Measurements from ENCODE around the gene SMARCD3. TPM values are rescaled to one million over a fixed set of nuclear protein-coding genes. Genes with fewer than 3 reads are reported as not detected.

The SMARCD3 gene
- total and polyA plus RNA-seq, 9 of the 15 experiments (the other 6 are each of a cell fraction or from before 2014, with no cell fraction given): 0.43 to 3.6 (median 2.6) TPM

DNA sequence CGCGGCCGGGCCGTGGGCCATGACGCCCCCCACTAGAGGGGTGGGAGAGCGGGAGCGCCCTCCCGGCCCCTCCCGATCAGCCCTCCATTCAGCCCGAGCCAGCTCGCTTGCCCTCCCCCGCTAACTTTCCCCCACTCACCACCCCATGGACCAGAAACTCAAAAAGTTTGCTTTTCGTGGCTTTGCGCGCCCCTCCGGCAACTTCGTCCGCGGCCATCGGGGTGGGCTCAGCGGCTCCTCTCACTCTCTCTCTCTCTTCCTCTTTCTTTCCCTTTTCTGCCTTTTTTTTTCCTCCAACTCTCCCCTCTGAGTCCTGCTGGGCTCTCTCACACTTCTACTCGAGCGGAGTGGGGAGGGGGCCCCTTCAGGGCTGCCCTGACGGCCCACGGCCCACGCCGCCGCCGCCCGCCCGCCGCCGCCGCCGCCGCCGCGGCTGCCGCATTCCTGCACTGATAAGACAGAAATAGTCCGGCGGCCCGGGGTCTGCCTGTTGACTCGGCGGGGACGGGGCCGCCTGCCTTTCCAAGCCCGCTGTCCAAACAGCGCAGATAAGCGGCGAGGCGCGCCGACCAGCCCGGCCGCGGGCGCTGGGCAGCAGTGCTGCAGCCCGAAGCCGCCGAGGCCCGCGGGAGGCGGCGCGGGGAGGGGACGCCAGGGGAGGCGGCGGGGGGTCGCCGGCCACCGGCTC, at the start of gene SMARCD3 (continued):
- TF ChIP-seq, protein P1, sequence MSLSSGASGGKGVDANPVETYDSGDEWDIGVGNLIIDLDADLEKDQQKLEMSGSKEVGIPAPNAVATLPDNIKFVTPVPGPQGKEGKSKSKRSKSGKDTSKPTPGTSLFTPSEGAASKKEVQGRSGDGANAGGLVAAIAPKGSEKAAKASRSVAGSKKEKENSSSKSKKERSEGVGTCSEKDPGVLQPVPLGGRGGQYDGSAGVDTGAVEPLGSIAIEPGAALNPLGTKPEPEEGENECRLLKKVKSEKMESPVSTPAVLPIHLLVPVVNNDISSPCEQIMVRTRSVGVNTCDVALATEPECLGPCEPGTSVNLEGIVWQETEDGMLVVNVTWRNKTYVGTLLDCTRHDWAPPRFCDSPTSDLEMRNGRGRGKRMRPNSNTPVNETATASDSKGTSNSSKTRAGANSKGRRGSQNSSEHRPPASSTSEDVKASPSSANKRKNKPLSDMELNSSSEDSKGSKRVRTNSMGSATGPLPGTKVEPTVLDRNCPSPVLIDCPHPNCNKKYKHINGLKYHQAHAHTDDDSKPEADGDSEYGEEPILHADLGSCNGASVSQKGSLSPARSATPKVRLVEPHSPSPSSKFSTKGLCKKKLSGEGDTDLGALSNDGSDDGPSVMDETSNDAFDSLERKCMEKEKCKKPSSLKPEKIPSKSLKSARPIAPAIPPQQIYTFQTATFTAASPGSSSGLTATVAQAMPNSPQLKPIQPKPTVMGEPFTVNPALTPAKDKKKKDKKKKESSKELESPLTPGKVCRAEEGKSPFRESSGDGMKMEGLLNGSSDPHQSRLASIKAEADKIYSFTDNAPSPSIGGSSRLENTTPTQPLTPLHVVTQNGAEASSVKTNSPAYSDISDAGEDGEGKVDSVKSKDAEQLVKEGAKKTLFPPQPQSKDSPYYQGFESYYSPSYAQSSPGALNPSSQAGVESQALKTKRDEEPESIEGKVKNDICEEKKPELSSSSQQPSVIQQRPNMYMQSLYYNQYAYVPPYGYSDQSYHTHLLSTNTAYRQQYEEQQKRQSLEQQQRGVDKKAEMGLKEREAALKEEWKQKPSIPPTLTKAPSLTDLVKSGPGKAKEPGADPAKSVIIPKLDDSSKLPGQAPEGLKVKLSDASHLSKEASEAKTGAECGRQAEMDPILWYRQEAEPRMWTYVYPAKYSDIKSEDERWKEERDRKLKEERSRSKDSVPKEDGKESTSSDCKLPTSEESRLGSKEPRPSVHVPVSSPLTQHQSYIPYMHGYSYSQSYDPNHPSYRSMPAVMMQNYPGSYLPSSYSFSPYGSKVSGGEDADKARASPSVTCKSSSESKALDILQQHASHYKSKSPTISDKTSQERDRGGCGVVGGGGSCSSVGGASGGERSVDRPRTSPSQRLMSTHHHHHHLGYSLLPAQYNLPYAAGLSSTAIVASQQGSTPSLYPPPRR (CRISPR knock-in tag; IDR thresholded peaks at IDR 0.05; ENCODE audit: borderline replicate concordance): no peak
- TF ChIP-seq CREB1 (IDR thresholded peaks at IDR 0.05) (0 out of 2 replicates have a peak, but pooled peaks have one; percentile 13), CREB1 (CRISPR knock-in tag; IDR thresholded peaks at IDR 0.05) (no peak), MTA3 (IDR thresholded peaks at IDR 0.05; ENCODE audit: borderline replicate concordance) (no peak), NR3C1 (CRISPR knock-in tag; IDR thresholded peaks at IDR 0.05) (no peak), KHSRP (IDR thresholded peaks at IDR 0.05) (no peak), HDAC1 (IDR thresholded peaks at IDR 0.05) (0 out of 4 replicates have a peak, but pooled peaks of 1 of the 2 experiments have one; percentile 59), JUN (IDR thresholded peaks at IDR 0.05; ENCODE audit: borderline replicate concordance, low read depth, low read length) (no peak), JUN (CRISPR knock-in tag; IDR thresholded peaks at IDR 0.05; ENCODE audit: borderline replicate concordance) (no peak), EZH2 (IDR thresholded peaks at IDR 0.05; ENCODE audit: borderline replicate concordance, low read depth, low read length) (no peak)
- TF ChIP-seq, protein P2, sequence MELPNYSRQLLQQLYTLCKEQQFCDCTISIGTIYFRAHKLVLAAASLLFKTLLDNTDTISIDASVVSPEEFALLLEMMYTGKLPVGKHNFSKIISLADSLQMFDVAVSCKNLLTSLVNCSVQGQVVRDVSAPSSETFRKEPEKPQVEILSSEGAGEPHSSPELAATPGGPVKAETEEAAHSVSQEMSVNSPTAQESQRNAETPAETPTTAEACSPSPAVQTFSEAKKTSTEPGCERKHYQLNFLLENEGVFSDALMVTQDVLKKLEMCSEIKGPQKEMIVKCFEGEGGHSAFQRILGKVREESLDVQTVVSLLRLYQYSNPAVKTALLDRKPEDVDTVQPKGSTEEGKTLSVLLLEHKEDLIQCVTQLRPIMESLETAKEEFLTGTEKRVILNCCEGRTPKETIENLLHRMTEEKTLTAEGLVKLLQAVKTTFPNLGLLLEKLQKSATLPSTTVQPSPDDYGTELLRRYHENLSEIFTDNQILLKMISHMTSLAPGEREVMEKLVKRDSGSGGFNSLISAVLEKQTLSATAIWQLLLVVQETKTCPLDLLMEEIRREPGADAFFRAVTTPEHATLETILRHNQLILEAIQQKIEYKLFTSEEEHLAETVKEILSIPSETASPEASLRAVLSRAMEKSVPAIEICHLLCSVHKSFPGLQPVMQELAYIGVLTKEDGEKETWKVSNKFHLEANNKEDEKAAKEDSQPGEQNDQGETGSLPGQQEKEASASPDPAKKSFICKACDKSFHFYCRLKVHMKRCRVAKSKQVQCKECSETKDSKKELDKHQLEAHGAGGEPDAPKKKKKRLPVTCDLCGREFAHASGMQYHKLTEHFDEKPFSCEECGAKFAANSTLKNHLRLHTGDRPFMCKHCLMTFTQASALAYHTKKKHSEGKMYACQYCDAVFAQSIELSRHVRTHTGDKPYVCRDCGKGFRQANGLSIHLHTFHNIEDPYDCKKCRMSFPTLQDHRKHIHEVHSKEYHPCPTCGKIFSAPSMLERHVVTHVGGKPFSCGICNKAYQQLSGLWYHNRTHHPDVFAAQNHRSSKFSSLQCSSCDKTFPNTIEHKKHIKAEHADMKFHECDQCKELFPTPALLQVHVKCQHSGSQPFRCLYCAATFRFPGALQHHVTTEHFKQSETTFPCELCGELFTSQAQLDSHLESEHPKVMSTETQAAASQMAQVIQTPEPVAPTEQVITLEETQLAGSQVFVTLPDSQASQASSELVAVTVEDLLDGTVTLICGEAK (IDR thresholded peaks at IDR 0.05): peak; percentile 63; the same call in 1 of the 2 replicates
- TF ChIP-seq, protein P2 (CRISPR knock-in tag; IDR thresholded peaks at IDR 0.05): no peak

Measured in K562 (cell line).